GM19238 (cell line): ENCODE measurements around the gene C11orf98.
A peak's percentile ranks its signal among the peaks of the same experiment; 100 is the strongest.
"Not testable (repeated sequence)": the region's sequence is repeated elsewhere in the genome, so short reads cannot be mapped to it uniquely, and the experiment has no call there.

Experiments
- DNase-seq: peaks from one replicate; pipeline ENCODE4 v3.0.0; 2011; ENCODE audit warnings: low spot score; ENCODE audit not compliant: insufficient read length

C11orf98 gene

GRCh38 chr11:62665075-62665598, at the start of gene C11orf98, which contains the start of gene CSKMT:
Gene C11orf98, minus strand, starts transcription at chr11:62665210. Its CDS starts 41 bp downstream, at chr11:62665169.
Gene CSKMT, plus strand, starts transcription at chr11:62665312. Its CDS starts 568 bp downstream, at chr11:62665880.
- DNase-seq = peak; percentile 95

DNA sequence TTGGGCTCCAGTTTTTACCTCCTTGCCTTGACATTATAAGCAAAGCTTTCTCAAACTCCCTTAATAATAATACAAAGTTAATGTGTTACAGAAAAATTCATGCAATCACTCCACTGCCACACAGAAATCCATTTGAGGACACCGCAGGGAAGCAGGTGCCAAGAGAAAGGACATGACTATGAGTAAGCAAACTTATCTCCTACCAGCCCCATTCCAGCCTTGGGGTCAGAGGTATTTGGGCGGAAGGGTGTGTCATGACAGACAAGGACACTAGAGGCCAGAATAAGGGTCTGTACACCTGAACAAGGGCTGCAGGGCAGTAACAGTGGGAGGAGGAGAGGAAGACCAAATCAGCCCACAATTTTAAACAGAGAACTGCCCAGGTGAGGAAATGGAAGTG, 48.3 kb upstream of the C11orf98 start:
- DNase-seq = no peak

DNA sequence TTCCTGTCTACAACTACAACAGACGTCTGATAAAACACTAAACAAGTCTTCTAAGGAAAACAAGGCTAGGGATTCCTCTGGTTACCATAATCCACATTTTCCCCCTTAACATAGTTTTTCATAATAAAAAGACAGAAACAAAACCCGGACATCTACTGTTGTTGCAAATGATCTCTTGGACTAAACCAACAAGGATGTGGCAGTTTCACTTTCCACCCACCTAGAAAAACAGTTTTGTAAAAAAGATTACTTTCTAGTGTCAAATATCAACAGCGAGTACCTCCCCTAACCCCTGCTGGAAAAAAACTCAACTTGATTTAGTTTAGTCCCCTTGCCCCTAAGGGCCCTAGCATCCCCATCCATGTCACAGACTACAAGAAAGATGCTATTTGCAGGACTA, 47.9 kb upstream of the C11orf98 start:
- no peak for DNase-seq

- no peak for DNase-seq
These were observed 47.3 kb upstream of the C11orf98 start for GRCh38 chr11:62712276-62712812.

GRCh38 chr11:62710001-62710345, 45.0 kb upstream of the C11orf98 start:
- no peak for DNase-seq

DNA sequence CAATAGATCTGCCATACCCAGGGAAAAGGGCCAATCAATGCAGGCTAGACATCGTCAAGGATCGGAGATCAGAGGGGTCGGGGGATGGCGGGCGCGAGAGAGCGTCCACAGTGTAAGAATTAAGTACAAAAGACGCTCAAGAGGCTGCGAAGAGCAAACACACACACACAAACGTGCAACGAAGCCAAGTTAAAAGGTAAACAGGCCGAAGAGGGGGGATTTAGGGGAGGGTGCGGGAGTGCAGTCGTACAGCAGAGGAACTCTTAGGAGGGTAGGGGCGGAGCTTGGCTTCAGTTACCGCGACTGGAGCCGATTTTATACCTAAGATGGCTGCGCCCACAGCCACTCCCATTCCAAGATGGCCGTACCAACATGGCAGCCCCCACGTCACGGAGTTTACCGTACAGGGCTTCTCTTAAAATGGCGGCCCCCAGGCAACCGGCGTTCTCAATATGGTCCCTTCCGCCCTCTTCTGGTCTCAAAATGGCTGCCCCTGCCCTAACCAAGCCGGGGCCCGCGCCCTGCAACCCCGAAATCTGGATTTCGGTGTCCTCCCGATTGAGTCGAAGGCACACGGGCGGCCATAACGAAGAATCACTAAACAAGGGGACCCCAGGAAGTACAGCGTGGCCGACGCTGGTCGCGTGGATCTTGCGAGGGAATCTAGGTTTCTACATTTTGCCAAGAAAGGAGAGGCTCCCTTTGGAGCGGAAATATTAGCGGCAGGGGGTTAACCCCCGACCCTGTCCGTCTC, 44.4 kb upstream of the C11orf98 start:
- peak; percentile 83 for DNase-seq

- no peak for DNase-seq
These were observed 43.8 kb upstream of the C11orf98 start for GRCh38 chr11:62708793-62709192.

DNA sequence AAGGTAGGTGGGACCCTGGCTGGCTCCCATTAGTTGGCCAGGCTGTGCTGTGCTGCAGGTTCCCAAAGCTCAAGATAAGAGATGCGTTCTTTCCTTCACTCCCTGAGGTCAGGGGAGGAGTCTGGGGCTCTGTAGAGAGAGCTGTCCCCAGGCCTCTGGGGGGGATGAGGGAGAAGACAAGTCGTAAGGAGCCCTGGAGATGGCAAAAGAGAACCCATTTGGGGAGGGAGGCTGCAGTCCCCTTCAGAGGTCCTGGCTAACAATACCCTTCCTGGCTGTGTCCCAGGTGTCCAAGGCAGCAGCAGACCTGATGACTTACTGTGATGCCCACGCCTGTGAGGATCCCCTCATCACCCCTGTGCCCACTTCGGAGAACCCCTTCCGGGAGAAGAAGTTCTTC, 43.4 kb upstream of the C11orf98 start:
- no peak for DNase-seq

DNA sequence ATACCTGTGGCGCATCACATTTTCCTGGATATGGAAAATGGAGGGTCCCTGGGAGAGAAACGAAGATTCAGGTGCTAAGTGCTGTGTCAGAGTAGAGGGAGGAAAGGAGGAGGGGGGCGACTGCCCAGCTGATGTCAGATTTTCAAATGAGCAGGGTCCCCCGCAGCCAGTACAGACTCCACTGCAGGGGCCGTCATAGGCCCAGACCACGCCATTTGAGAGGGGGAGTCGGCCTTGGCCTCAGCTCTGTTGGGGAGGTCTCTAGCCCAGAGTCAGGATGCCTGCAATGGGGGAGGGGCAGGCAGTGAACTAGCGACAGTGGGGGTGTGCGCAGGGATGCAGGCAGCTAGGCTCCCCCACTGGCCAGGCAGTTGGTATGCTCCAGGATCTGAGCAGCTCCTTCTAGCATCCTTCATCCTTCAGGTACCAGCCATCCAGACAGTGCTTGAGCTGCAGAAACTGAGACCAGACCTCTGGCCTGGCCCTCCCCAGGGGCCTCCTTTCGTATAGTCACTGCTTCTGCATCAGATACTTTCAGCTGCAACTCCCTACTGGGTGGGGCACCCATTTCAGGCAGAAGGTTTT, 42.4 kb upstream of the C11orf98 start, which contains the start of the genes BSCL2 and GNG3:
TSS of gene BSCL2 (minus strand) at position 148 of the 585 bp plus-strand sequence. CDS start 229 bp downstream, outside the sequence.
TSS of gene GNG3 (plus strand) at position 400 of the 585 bp plus-strand sequence. CDS start 620 bp downstream, outside the sequence.
- DNase-seq = no peak

GRCh38 chr11:62706850-62707247, 41.8 kb upstream of the C11orf98 start:
- DNase-seq = no peak

GRCh38 chr11:62705880-62706849, 41.2 kb upstream of the C11orf98 start:
- DNase-seq = peak; percentile 87

GRCh38 chr11:62705413-62705812, 40.4 kb upstream of the C11orf98 start:
- no peak for DNase-seq

GRCh38 chr11:62703921-62704320, 38.9 kb upstream of the C11orf98 start:
- not testable (repeated sequence) for DNase-seq

- no peak for DNase-seq
These were observed 37.2 kb upstream of the C11orf98 start for GRCh38 chr11:62702246-62702645.

DNA sequence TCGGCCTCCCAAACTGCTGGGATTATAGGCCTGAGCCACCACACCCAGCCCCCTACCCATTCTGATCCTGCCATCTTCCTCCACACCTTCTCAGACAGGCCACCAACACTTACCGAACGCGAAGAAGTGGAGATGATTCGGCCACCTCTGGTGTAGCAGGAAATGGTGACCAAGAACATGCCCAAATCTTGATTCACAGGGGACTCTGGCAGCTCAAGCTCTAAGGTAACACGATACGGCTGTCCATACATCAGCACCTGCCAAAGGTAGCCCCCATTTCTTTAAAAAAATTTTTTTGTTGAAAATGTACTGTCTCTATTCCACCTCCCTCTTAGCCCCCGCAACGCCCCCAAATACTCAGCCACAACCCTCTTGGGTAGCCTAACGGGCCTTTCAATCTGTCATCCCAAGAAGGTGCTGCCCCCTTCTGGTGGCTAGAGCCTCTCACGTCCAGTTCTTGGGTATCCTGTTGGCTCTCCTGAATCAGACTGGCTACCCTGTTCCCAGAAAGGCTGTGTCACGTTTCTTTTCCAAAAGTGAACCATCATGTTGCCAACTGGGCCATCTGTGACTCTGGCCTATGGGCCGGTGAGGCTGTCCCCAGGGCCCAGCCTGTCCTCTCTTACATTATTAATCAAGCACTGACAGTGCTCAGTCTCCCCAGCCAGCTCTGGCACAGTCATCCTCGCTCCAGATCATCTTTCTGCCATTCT, 29.6 kb upstream of the C11orf98 start:
- peak; percentile 70 for DNase-seq

- DNase-seq = not testable (repeated sequence)
These were observed 28.6 kb upstream of the C11orf98 start for GRCh38 chr11:62693624-62694023.

DNA sequence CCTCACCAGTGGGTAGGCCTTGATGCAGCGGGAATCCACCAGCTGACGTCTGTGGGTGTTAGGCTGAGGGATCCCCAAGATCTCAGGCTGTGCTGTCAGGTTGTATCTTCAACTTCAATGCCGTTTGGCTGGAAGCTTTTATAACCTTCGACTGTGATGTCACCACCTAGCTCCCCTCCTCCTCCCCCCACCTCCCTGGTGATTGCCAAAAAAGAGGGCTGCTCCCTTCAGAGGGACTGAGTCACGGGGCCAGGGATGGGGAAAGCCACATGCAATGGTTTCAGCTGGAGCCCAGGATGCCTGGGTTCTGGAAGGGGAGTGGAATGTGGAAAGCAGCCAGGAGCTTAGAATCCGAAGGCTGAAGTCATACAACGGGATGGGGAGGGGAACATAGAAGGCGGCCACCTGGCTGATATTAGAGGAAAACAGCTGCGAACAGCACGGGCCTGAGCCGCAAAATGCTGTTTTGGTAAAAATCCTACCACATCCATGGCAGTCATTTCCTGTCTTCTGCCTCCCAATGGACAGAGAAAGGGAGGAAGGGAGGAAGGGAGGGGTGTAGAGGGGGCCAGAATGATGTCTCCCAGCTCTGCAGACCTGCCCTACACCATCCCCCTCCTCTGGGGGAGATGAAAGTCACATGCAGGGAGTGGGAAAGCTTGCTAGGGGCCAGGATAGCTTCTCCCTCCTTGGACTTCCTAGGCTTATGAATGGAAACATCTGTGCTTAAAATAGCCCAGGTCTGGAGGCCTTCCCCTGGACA, 24.6 kb upstream of the C11orf98 start, which contains the start of gene LRRN4CL:
TSS of gene LRRN4CL (minus strand) at position 110 of the 763 bp plus-strand sequence. CDS start 1,022 bp downstream, outside the sequence.
- DNase-seq = no peak

- no peak for DNase-seq
These were observed 23.5 kb upstream of the C11orf98 start for GRCh38 chr11:62688491-62688890.
